ENCODE measurements around the gene MTMR1.
A peak's percentile ranks its signal among the peaks of the same experiment; 100 is the strongest.

The MTMR1 gene

GRCh38 chrX:150692831-150693724, at the start of gene MTMR1:
Gene MTMR1, plus strand, starts transcription at chrX:150693396. Its CDS starts 135 bp downstream, at chrX:150693531.
- H3K4me3 ChIP-seq = peak within 1 kb of the TSS; percentile 61 to 69
- no peaks in the 10 kb centered on the region for H3K27me3 ChIP-seq
- H3K4me1 ChIP-seq = peaks cover 0 to 4% (median 2%) of the 10 kb centered on the region in 4 donors
- peak in 1 of 2 donors; percentile 22 for DNase-seq
- peak within 1 kb of the TSS; percentile 80 to 89 for H3K27ac ChIP-seq
- no peaks in the 10 kb centered on the region for H3K36me3 ChIP-seq
- intact Hi-C loops (cut with DNase I; ENCODE audit: low total_unique reads) = no loop called here
- H3K9me3 ChIP-seq = peaks cover 0 to 3% (median 0%) of the 10 kb centered on the region in 3 donors
- TF ChIP-seq CTCF (IDR thresholded peaks at IDR 0.05) = no peak

GRCh38 chrX:150643958-150644357, 49.2 kb upstream of the MTMR1 start:
- DNase-seq = no peak
- Histone ChIP-seq H3K27ac (no peak overlapping the region), H3K36me3 (peaks cover 0 to 10% (median 10%) of the 10 kb centered on the region in 3 donors), H3K27me3 (no peaks in the 10 kb centered on the region), H3K4me1 (no peaks in the 10 kb centered on the region), H3K4me3 (no peak overlapping the region), H3K9me3 (no peaks in the 10 kb centered on the region)
- intact Hi-C loops (cut with DNase I; ENCODE audit: low total_unique reads) = no loop called here
- TF ChIP-seq CTCF (IDR thresholded peaks at IDR 0.05) = no peak

- no peak for TF ChIP-seq CTCF (IDR thresholded peaks at IDR 0.05)
- H3K4me1 ChIP-seq = no peaks in the 10 kb centered on the region
- H3K27me3 ChIP-seq = no peaks in the 10 kb centered on the region
- DNase-seq = no peak
- no peaks in the 10 kb centered on the region for H3K9me3 ChIP-seq
- no peak overlapping the region for H3K27ac ChIP-seq
- peaks cover 0 to 10% (median 10%) of the 10 kb centered on the region in 3 donors for H3K36me3 ChIP-seq
- intact Hi-C loops (cut with DNase I; ENCODE audit: low total_unique reads) = no loop called here
- H3K4me3 ChIP-seq = no peak overlapping the region
These were observed 48.8 kb upstream of the MTMR1 start for GRCh38 chrX:150644422-150644821.

- no peaks in the 10 kb centered on the region for H3K27me3 ChIP-seq
- DNase-seq = no peak
- intact Hi-C loops (cut with DNase I; ENCODE audit: low total_unique reads) = no loop called here
- no peaks in the 10 kb centered on the region for H3K36me3 ChIP-seq
- H3K4me1 ChIP-seq = no peaks in the 10 kb centered on the region
- H3K27ac ChIP-seq = no peak overlapping the region
- H3K9me3 ChIP-seq = no peaks in the 10 kb centered on the region
- TF ChIP-seq CTCF (IDR thresholded peaks at IDR 0.05) = no peak
- no peak overlapping the region for H3K4me3 ChIP-seq
These were observed 45.9 kb upstream of the MTMR1 start for GRCh38 chrX:150647331-150647730.

- no peaks in the 10 kb centered on the region for H3K4me1 ChIP-seq
- no peaks in the 10 kb centered on the region for H3K36me3 ChIP-seq
- no peaks in the 10 kb centered on the region for H3K9me3 ChIP-seq
- intact Hi-C loops (cut with DNase I; ENCODE audit: low total_unique reads) = no loop called here
- H3K27me3 ChIP-seq = no peaks in the 10 kb centered on the region
- no peak overlapping the region for H3K27ac ChIP-seq
- TF ChIP-seq CTCF (IDR thresholded peaks at IDR 0.05) = no peak
- DNase-seq = no peak
- H3K4me3 ChIP-seq = no peak overlapping the region
These were observed 44.8 kb upstream of the MTMR1 start for GRCh38 chrX:150648296-150648940.

Data from tibial artery (tissue), 4 donors.